Pulmonary artery endothelial cell (primary cell): Measurements from ENCODE around the gene CDC42BPB. TPM values are rescaled to one million over a fixed set of nuclear protein-coding genes. Genes with fewer than 3 reads are reported as not detected.

Experiments
- DNase-seq: peaks from one replicate; pipeline ENCODE4 v3.0.0-alpha.2; 2011; ENCODE audit warnings: low read depth, low spot score
- total RNA-seq: library from RNA; depleted of rRNA; stranded (reverse); fragments of >200 nt; gene quantifications from 2 replicates; pipeline ENCODE4 v1.2.3, GENCODE V29; 2014

Gene CDC42BPB
- total RNA-seq, 1 donor from 2014 or later = 113 TPM

DNA sequence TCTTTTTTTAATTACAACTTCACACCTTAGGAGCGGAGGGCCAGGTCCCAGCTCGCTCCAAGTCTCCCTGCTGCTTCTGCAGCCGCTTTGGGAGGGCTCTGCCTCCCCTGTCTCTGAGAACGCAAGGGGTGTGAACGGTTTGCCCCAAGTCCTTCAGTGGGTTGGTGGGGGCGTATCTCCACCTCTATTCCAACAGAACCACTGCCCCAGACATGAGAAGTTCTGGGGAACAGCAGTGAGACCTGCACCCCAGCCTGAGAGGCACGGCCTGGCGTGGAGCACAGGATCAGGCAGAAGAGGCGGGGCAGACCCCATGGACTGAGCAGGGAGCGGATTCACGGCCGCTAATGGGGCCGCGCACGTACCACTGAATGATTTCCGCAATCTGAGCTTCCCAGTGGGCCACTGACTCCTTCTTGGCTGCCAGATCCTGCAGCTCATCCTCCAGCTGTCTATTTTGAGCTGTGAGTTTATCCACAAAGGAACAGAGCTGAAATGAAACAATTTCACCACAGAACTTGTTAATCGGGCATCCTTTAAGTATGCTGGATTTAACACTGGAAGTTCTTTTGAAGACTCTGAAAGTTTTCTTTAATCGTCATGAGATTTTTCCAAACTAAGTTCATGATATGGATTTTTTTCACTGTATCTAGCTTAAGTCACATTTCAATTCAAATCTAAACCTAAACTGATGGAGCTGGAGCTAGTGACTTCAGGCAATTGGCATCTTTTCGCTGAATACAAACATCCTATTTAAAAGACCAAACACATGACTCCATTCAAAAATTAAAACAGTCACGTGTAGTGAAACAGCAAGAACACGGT, 90.5 kb downstream of the CDC42BPB start:
- DNase-seq = no peak

DNA sequence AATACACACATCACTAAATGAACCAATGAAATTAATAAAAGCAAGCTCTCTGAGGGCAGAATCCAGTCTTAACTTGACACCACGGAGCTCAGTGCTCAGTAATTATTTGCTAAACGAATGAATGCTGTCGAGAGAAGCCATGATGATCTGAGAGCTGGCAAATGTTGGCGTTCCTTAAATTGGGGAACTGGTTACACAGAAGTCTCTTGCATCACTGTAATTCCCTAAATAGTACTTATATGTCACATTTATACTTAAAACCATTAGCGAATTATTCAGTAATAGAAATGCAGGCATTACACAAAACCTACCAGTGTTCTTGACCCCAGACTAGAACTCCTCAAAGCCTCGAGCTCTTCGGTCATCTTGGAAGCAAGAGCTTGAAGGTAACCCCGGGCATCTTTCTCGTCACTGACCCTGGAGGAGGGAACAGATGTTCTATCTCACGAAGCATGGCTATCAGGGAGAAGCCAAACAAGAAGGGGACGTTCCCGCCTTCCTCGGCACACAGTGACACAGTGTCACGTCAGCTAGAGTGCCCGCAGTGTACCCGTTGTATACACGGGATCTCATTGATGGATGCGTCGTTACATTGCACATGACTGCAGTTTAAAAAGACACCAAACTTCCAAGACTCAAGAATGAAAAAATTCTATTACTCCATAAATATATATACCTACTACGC, 91.2 kb downstream of the CDC42BPB start:
- DNase-seq = no peak

DNA sequence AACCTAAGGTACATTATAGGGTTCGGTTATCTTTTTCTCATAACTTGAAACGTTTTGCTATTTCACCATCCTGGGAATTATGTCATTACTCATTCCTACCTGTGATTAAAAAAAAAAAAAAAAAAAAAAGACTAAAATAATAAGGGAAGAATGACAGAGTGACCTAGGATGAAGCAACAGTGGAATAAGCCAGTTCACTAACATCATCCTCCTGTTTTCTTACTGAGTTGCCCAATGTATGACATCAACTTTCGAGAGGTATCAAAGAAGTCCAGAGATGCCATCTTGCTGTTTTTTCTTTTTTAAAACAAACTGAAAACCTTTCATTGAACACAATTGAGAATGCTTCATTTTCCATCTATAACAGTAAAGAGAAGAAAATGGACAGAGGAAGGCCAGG, 92.1 kb downstream of the CDC42BPB start:
- DNase-seq = no peak

DNA sequence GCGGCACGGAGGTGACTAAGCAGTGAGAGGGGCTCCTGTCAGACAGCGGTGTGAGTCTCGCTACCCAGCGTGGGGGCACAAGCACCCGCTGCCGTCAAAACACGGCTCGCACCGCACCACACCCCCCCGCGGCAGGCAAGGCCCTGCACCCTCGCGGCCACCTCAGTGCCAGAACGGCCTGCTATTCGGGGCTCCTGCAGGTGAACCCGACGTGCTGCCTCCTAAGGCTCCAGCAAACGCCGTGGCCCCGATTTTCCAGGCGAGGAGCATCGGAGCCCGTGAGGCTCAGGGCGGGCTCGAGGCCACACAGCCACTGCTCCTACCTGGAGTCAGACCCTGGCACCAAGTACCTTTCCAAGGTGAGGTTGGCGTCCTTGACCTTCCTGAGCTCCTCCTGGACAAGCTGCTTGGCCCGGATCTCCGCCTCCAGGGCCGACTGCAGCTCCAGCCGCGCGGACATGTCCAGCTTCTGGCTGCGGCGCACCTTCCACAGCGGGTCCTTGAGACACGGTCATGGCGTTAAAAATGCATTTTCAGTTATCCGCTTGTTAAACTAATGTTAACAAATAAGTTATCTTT, 93.1 kb downstream of the CDC42BPB start:
- DNase-seq = no peak

DNA sequence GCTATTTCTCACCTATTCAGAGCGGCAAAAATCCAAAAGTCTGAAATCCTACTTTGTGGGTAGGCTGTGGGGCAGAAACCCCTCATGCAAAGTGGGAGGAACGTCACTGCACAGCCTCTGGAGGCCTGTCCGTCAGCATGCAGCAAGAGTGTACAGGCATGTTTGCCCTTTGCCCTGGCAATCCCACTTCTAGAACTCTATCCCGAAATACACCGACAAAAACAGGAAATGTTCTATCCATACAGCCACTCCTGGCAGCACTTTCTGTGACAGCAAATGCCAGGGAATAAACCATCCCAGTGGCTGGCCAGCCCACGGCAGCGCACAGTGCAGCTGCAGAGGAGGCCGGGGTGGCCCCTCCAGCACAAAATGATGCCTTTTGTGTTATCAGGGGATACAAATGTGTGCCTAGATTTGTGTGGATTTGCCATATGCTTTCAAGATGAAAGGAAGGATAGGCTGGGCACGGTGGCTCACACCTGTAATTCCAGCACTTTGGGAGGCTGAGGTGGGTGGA, 95.2 kb downstream of the CDC42BPB start:
- DNase-seq = no peak

DNA sequence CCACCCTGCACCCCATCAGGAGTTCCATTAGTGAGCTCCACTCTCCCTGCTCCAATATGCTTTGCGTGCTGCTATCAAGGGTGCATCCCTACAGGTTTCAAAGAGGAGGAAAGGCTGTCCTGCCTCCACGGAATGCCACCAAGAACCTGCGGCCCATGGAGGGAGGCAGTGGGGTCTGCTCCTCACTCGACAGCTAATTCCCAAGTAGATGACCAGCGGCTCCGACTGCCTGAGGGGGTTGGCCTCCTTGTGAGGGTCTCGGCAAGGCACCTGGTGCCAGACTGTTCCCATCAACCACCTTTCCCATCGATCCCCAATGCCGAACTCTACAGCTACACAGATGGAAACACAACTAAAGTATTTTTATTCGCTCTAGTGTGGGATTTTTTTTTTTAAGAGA, 98.9 kb downstream of the CDC42BPB start:
- no peak for DNase-seq

DNA sequence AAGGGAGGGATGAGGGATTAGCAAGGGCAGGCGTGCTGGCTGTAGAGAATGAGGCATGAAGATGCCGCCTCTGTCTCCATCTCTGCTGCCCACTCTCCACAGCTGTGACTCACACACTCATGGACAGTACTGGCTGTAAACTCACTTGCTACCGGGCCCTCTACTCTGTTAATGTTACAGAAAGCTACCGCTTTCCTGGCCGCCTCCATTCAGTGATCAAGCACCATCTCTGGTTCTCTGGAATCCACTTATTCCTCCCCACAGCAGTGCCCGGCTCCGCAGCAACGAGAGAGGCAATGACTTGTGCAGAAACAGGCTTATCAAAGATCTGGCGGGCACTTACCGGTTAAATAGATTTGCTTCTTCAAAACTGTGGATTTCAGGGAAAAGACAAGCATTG, 100.1 kb downstream of the CDC42BPB start:
- DNase-seq = no peak

DNA sequence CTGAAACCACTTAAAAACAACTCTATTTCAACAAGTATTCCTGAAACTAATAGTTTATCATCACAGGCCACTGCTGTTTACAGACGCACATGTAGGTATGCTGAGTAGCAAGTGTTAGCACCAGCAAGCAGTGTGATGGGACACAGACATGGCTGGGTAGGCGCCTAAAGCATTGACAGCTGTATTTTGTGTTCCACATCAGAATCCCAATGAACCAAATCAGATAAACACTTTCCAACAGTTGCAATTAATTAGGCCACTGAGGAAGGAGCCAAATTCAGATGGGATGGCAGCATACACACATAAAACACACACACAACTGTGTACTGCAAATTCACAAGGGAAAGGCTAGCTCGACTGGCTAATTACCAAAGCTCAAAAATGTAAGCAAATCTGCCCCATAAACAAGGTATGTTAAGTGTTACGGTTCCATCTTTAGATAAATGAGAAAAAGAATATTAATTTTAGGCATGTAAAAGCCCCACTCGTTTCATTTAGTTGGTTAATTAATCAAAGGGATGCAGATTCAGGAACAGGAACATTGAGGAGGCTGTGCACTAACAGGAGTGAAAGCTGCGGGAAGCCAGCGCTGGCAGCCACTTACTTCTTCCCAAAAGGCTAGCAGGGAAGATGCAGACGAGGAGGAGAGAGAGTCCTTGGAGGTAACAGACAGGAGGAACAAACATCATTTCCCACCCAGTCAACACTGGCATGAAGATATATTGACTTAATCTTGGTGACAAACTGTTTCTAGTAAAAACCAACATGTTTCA, 101.5 kb downstream of the CDC42BPB start:
- no peak for DNase-seq

DNA sequence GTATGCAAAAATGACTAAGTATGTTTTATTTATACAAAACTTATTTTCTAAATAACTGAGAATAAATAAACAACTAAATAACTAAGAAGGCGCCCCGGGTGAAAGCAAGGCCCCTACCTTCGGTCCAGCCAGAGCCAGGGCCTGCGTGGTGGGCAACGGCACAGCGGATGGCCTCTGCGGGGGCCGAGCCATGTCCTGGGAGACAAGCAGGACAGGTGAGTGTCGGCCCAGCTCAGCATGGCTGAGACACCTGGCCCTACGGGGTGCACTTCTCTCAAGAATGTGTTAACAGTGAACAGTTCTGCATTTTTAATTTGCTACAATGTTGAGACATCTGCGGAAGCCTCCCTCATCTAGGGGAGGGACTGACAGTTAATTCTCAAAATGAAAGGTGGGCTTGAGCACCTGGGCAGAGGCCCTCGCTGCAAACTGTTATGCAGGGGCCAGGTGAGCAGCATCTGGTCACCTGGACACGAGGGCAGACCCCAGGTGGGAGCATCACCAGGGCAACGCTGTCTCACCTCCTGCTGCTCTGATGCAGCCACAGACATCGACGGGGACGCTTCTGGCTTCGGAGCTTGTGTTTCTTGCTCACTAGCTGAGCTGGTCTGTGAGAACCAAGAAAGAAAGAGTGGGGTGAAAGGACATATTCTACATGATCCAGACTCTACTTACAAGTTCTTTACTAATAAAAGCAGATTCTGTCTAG, 103.1 kb downstream of the CDC42BPB start:
- DNase-seq = no peak

DNA sequence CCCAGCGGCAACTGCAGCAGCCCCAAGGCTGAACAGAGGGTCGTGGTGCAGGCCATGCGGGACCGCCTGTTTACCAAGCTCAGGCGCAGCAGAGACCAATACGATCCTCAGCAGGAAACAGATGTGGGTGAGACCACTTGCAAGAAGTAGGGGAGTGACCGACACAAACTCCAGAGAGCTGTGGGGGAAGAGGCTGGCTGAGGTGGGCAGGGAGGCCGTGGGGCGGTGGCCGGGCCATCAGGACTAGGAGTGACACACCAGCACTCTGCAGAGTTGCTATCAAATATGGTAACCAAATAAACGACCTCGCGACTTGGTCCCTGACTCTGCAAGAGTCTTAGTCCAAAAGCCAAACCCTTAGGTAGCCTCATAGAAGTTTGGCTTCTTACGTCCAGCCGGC, 104.2 kb downstream of the CDC42BPB start:
- no peak for DNase-seq

DNA sequence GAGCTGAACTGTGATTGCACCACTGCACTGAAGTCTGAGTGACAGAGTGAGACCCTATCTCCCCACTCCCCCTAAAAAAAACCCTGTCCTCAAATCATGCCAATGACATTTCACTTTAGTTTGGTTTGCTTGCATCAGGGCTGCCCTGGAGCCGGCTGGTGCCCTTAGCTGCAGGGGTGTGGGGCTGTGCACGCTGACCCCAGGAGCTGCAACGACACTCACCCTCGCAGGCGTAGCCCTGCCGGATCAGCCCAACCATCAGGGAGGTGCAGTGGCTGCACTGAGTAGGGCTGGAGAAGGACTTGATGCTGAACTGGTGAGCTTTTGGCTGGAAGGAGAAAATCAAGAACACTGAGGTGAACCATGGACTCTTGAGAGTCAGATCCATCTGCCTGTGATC, 105.1 kb downstream of the CDC42BPB start:
- no peak for DNase-seq

DNA sequence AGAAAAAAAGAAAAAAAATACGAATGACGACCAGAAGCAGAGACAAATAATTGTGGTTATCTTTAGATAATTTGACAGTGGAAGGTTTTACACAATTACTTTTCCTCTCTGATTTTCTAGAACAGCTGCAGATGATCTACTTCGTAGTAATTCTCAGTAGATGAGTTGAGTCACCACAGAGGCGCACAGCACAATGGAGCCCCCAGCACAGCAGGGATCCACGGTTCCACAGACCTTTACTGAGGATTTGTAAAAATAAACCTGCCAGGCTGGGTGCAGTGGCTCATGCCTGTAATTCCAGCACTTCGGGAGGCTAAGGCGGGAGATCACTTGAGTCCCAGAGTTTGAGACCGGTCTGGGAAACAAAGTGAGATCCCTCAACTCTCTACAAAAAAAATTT, 105.5 kb downstream of the CDC42BPB start:
- DNase-seq = no peak

DNA sequence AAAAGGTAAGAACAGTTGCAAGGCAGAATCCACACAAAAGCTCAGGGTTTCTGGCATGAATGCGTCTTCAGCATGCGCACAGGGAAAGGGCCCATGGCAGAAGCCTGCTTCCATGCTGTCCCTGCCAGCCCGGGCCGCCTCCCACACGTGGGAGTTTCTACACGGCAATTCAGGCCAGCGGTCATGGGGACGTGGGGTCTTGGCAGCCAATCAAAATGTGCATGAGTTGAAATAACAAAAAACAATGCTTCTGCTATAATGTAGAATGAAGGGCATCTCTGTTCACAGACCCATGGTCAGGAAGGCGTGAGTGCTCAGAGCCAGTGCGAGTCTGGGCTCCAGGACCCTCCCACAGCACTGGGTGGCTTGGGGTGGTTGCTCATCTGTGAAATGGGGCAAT, 106.3 kb downstream of the CDC42BPB start:
- no peak for DNase-seq

DNA sequence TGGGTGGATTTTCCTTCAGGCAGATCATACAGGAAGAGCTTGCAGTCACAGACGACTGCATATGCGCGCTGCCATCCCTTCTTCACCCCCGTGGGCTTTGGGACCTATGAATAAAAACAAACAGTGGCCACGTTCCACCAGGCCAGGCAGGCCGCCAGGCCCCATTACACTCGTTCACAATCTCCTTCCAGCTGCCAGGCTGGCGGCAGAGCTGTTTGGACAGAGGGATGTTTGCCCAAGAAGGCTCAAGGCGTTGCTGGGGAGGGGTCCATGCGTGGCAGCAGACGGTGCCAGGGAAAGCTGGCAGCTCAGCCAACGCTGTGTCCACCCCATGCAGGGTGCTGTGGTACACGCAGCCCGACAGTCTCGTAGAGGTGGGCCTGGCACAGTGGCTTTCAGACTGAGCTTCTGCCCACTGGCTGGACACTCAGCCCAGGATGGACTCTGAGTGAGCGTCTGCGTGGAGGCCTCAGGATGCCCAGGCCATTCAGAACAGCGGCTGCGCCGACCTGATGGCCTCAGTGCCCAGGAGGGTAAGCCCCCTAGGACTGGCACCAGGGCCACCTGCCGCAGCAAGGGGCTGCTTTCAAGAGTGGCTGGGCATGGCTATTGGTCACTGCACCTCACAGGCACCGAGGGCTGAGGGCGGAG, 107.4 kb downstream of the CDC42BPB start:
- DNase-seq = no peak

DNA sequence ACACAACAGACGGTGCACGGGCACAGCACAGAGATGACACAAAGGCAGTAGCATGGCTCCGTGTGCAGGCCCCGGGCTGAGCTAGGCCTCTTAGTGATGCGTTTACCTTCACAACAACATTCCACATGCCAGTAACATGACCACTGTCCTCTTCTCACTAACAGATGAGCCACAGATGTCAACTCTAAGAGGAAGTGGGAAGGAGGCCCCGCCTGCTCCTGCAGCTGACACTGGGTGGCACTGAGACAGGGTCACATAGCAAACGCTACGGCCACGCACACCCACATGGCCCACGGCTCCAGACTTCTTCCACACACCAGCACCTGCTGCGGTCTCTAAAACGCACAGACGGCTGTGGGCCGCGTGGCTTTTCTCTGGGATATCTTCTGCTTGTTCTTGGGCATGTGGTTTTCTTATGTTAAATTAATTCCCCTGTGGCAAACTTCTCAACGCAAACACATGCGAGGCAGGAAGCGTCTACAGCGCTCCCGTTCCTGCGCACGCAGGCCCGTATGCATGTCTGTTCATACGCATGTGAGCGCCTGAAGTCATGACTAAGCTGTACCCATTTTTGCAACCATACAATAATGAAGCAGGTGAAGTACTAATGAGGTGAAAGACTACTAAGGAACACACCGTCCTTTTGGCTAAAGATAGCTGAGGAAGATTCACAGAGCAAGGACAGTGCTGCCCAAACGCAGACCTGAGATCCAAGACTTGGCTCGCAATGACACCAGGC, 108.1 kb downstream of the CDC42BPB start:
- DNase-seq = no peak

DNA sequence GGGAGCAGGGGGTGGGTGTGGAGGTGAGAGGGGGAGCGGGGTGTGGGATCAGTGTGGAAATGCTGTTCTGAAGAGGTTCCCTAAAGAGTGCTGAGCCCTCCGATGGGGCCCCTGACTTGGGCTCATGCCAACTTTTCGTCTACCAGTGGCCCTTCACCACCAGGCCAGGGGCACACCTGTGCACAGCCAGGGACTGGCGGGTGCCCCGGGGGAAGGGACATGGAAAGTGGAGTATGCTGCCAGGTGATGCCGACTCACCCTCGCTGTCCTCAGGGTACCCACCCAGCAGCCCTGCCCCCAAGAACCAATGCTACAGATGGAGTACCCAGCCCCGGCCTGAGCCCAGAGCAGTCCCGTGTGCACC, 108.7 kb downstream of the CDC42BPB start:
- DNase-seq = no peak

DNA sequence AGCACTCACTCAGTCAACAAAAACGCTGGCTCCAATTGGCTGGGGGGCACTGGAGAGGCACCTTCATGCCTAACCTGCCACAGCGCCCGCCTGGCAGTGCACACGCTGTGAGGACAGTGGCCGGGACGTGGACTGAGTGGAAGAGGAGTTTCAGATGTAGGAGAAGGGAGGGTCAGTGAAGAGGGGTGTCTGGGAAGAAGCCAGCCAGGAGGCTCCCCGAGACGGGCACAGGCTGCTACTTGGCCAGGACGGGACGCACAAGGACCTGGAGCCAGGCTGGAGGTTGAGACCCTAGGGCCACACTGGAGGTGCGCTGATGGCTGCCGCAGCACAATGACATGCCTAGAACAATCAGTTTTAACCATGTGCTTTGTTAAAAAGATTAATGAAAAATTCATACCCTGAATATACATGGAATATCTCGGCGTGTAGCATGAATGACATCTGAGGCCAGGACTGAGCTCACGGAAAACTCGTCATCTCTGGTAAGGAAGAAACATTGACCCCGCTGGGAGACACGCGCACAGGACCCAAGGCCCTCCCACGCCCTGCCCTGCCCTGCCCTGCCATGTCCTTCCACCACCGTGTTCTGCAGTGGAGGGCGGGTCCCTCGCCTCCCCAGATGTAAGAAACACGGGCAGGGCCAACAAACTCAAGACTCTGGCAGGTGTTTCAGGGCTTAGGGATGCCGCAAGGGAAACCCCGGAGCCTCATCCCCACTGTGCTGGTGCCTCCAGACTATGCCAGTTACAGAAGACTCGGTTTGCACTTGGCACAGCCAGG, 109.8 kb downstream of the CDC42BPB start:
- no peak for DNase-seq

DNA sequence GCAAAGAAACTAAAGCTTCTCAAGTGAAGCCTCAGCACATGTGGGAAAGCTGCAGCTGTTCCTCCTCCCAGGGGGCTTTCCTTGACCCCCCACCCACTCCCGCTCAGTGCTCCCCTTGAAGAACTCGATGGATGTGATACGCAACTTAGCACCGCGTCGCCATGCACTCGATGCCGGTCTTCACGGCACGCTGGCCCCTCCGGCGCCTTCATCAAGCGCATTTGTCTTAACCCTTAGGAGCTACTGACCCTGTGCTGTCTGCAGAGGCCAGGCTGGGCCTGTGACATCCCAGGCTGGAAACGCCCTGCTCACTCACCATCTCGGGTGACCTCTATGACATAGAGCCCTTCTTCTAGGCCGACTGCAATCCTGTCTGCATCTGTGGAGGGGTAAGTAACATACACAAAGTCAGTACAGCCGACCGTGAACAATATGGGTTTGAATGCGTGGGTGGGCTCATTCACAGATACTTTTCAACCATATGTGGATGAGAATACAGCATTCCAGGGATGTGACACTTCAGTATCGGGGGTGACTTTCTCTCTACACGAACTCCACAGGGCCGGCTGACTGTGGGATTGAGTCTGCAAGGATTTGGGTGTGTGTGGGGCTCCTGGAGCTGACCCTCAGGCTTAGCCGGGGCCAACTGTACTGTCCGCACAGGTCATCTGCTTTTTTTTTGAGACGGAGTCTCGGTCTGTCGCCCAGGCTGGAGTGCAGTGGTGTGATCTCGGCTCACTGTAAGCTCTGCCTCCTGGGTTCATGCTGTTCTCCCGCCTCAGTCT, 111.8 kb downstream of the CDC42BPB start:
- no peak for DNase-seq
